HG03025 (cell line): Measurements from ENCODE around the gene DTNA.

Experiments
- ATAC-seq: cut with Tn5 transposase; IDR thresholded peaks from one replicate; pipeline ENCODE4 v1.9.1; 2021; ENCODE audit warnings: mild to moderate bottlenecking, moderate library complexity; ENCODE audit not compliant: unreplicated experiment, low FRiP score

DTNA gene

GRCh38 chr18:34926683-34927082, 216.6 kb downstream of the DTNA start:
- no peak for ATAC-seq

- ATAC-seq = no peak
Observed at GRCh38 chr18:34928088-34928753, 218.1 kb downstream of the DTNA start.

DNA sequence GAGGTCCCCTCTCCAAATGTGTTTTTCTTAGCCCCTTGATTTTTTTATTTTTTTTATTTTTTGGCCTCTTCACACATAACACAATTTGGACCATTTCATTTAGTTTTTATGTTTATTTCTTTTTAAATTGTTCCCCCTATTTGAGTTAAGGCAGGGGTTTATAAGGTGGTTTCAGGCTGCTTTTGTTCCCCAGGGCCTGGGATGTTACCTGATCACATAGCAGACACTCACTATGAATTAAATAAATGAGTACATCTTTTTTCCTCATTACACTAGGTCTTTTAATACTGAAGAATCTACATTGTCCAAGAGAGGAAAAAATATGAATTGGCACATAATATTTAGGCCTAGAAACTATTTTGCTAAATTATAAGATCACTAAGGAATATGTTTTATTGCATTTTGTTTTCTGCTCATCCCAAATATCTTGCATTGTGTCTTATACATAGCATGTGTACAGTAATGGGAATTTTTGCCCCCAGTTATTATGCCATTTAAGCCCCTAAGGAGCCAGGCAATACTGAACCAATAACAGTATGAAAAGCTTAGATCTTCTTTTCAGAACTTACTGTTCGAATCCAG, 218.7 kb downstream of the DTNA start:
- ATAC-seq = no peak

GRCh38 chr18:34929336-34929780, 219.3 kb downstream of the DTNA start:
- ATAC-seq = no peak

- ATAC-seq = no peak
Observed at GRCh38 chr18:34932363-34932762, 222.3 kb downstream of the DTNA start.

DNA sequence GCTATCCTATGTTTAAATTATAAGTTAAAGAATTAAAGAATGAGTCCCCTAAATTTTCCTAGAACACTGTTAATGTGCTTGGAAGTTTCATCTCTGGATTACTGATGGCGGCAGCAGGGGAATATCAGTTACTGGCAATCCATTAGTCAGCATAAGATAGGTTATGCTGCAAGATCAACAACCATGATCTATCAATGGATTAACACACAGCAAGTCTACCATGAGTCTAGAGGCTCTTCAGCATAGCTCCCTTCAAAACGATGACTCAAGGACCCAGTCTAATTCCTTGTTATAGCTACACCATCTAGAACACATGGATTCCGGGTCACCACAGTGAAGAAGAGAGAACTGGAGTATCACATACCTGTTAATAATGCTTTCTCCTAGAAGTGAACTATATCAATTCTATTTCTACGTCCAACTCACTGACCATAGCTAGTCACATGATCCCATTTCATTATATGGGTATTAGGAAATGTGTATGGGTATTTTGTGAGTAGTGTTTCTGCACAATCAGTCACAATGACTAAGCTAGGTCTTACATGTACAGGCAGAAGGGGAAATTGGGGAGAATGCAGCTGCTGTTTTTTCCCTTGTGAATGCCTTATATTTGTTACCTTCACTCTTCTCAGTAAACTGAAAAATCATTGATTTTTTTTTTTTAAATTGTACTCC, 222.8 kb downstream of the DTNA start:
- ATAC-seq = no peak

DNA sequence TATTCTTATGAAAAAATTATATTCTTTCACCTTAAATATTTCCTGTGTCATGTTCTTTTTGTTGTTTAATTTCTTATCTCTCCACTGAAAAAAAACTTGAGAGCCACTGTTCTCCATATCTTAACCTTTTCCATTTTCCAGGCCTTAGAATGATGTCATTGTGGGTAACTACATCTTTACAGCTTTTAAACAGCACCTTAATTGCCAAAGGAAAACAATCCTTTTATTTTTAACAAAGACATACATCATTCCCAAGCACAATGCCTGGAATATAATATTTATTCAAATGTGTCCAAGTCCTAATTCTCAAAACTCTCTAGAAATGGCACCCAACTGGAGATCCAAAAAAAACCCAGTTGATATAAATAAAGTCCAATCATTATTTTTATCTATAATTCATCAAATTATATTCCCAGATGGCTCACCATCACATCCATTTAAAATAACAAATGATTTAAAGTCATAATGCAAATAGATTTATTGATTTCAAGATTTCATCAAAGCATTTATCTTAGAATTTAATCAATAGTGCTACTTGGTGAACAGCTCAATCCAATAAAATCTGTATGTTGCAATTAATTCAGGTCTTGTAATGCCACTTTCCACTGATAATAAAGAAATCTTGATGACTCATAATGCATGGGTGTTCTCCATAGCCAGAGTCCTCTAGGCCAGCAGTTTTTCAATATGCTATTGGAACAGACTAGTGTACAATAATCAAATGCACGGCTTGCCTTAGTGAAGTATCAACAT, 224.0 kb downstream of the DTNA start:
- ATAC-seq = no peak

- ATAC-seq = no peak
Observed at GRCh38 chr18:34936772-34937171, 226.7 kb downstream of the DTNA start.

- ATAC-seq = no peak
Observed at GRCh38 chr18:34938090-34938489, 228.0 kb downstream of the DTNA start.
